Stomach smooth muscle (tissue), 2 donors: ENCODE data around the gene KLHL2.

Experiments
- H3K27ac ChIP-seq: one replicate; pipeline ENCODE4 v1.7.0; 2013; ENCODE audit warnings: mild to moderate bottlenecking, low read length, inconsistent platforms
- H3K27me3 ChIP-seq, 2 donors: one replicate each; pipeline ENCODE4 v1.7.0; 2013; ENCODE audit warnings: low read length in 2 of 2; ENCODE audit not compliant: insufficient read depth in 2 of 2, control insufficient read depth in 1 of 2
- H3K36me3 ChIP-seq, 2 donors: one replicate each; pipeline ENCODE4 v1.7.0; 2013; ENCODE audit warnings: low read length in 2 of 2; ENCODE audit not compliant: control insufficient read depth in 2 of 2, insufficient read depth in 2 of 2
- H3K4me1 ChIP-seq: one replicate; pipeline ENCODE4 v1.7.0; 2013; ENCODE audit warnings: low read length; ENCODE audit not compliant: control insufficient read depth, insufficient read depth
- H3K4me3 ChIP-seq, 2 donors: one replicate each; pipeline ENCODE4 v1.7.0; 2013; ENCODE audit warnings: low read length in 2 of 2
- H3K9ac ChIP-seq, 2 donors: one replicate each; pipeline ENCODE4 v1.7.0; 2013; ENCODE audit warnings: low read length in 2 of 2, mild to moderate bottlenecking in 1 of 2
- H3K9me3 ChIP-seq, 2 donors: one replicate each; pipeline ENCODE4 v1.7.0; 2013; ENCODE audit warnings: low read length in 2 of 2; ENCODE audit not compliant: control insufficient read depth in 2 of 2
- donor health status: healthy.
- donor health status: Pancreatic carcinoma.

The KLHL2 gene

GRCh38 chr4:165347647-165348569 is 140.5 kb downstream of the KLHL2 start:
- no peak overlapping the region for H3K4me3 ChIP-seq
- no peaks in the 10 kb centered on the region for H3K9me3 ChIP-seq
- H3K27me3 ChIP-seq = no peaks in the 10 kb centered on the region
- no peak overlapping the region for H3K9ac ChIP-seq
- H3K4me1 ChIP-seq = no peaks in the 10 kb centered on the region
- H3K27ac ChIP-seq = no peak overlapping the region
- no peaks in the 10 kb centered on the region for H3K36me3 ChIP-seq

GRCh38 chr4:165351359-165352130 is 144.2 kb downstream of the KLHL2 start:
- H3K27me3 ChIP-seq = no peaks in the 10 kb centered on the region
- H3K9ac ChIP-seq = no peak overlapping the region
- no peak overlapping the region for H3K4me3 ChIP-seq
- H3K4me1 ChIP-seq = no peaks in the 10 kb centered on the region
- no peaks in the 10 kb centered on the region for H3K36me3 ChIP-seq
- H3K9me3 ChIP-seq = no peaks in the 10 kb centered on the region
- no peak overlapping the region for H3K27ac ChIP-seq

GRCh38 chr4:165355900-165356300 is 148.5 kb downstream of the KLHL2 start:
- no peaks in the 10 kb centered on the region for H3K4me1 ChIP-seq
- H3K27me3 ChIP-seq = no peaks in the 10 kb centered on the region
- no peaks in the 10 kb centered on the region for H3K36me3 ChIP-seq
- no peak overlapping the region for H3K27ac ChIP-seq
- no peak overlapping the region for H3K4me3 ChIP-seq
- no peak overlapping the region for H3K9ac ChIP-seq
- H3K9me3 ChIP-seq = no peaks in the 10 kb centered on the region

GRCh38 chr4:165359506-165359905 is 152.1 kb downstream of the KLHL2 start:
- Histone ChIP-seq H3K9ac (no peak overlapping the region), H3K36me3 (no peaks in the 10 kb centered on the region), H3K27me3 (no peaks in the 10 kb centered on the region), H3K27ac (no peak overlapping the region), H3K4me1 (no peaks in the 10 kb centered on the region), H3K9me3 (no peaks in the 10 kb centered on the region), H3K4me3 (no peak overlapping the region)

- Histone ChIP-seq H3K36me3 (no peaks in the 10 kb centered on the region), H3K4me1 (no peaks in the 10 kb centered on the region), H3K27ac (no peak overlapping the region), H3K9ac (no peak overlapping the region), H3K4me3 (no peak overlapping the region), H3K9me3 (no peaks in the 10 kb centered on the region), H3K27me3 (no peaks in the 10 kb centered on the region)
Observed at GRCh38 chr4:165360041-165360695, 152.8 kb downstream of the KLHL2 start.

- Histone ChIP-seq H3K9ac (no peak overlapping the region), H3K9me3 (no peaks in the 10 kb centered on the region), H3K36me3 (no peaks in the 10 kb centered on the region), H3K27me3 (no peaks in the 10 kb centered on the region), H3K4me3 (no peak overlapping the region), H3K27ac (no peak overlapping the region), H3K4me1 (no peaks in the 10 kb centered on the region)
Observed at GRCh38 chr4:165360985-165361670, 153.8 kb downstream of the KLHL2 start.

- H3K4me3 ChIP-seq = no peak overlapping the region
- no peaks in the 10 kb centered on the region for H3K9me3 ChIP-seq
- H3K27me3 ChIP-seq = no peaks in the 10 kb centered on the region
- no peaks in the 10 kb centered on the region for H3K4me1 ChIP-seq
- no peak overlapping the region for H3K9ac ChIP-seq
- no peak overlapping the region for H3K27ac ChIP-seq
- H3K36me3 ChIP-seq = no peaks in the 10 kb centered on the region
Observed at GRCh38 chr4:165361810-165362209, 154.4 kb downstream of the KLHL2 start.

GRCh38 chr4:165364452-165365080 is 157.2 kb downstream of the KLHL2 start:
- Histone ChIP-seq H3K9ac (no peak overlapping the region), H3K4me3 (no peak overlapping the region), H3K27ac (no peak overlapping the region), H3K36me3 (no peaks in the 10 kb centered on the region), H3K9me3 (no peaks in the 10 kb centered on the region), H3K27me3 (no peaks in the 10 kb centered on the region), H3K4me1 (no peaks in the 10 kb centered on the region)

GRCh38 chr4:165367040-165367439 is 159.7 kb downstream of the KLHL2 start:
- Histone ChIP-seq H3K4me1 (no peaks in the 10 kb centered on the region), H3K36me3 (no peaks in the 10 kb centered on the region), H3K4me3 (no peak overlapping the region), H3K9me3 (no peaks in the 10 kb centered on the region), H3K9ac (no peak overlapping the region), H3K27ac (no peak overlapping the region), H3K27me3 (no peaks in the 10 kb centered on the region)

- Histone ChIP-seq H3K36me3 (no peaks in the 10 kb centered on the region), H3K27me3 (no peaks in the 10 kb centered on the region), H3K9me3 (no peaks in the 10 kb centered on the region), H3K9ac (no peak overlapping the region), H3K27ac (no peak overlapping the region), H3K4me1 (no peaks in the 10 kb centered on the region), H3K4me3 (no peak overlapping the region)
Observed at GRCh38 chr4:165368114-165368513, 160.8 kb downstream of the KLHL2 start.
